HG02981 (cell line): ENCODE results near the gene RABGAP1.
"Not testable (repeated sequence)": the region's sequence is repeated elsewhere in the genome, so short reads cannot be mapped to it uniquely, and the experiment has no call there.

Experiments used
- ATAC-seq: cut with Tn5 transposase; IDR thresholded peaks from one replicate; pipeline ENCODE4 v1.9.1; 2021; ENCODE audit warnings: mild to moderate bottlenecking, moderate library complexity; ENCODE audit not compliant: unreplicated experiment

Gene RABGAP1

GRCh38 chr9:122940749-122941581, at the start of gene RABGAP1:
TSS of gene RABGAP1 (plus strand) at chr9:122941020. CDS start at chr9:122957060, 16,040 bp downstream.
- ATAC-seq = peak; percentile 98

- ATAC-seq = no peak
Observed at GRCh38 chr9:122897969-122898368, 42.9 kb upstream of the RABGAP1 start.

- ATAC-seq = no peak
Observed at GRCh38 chr9:122900791-122901190, 40.0 kb upstream of the RABGAP1 start.

- ATAC-seq = peak; percentile 20
Observed at GRCh38 chr9:122904466-122904822, 36.4 kb upstream of the RABGAP1 start.

DNA sequence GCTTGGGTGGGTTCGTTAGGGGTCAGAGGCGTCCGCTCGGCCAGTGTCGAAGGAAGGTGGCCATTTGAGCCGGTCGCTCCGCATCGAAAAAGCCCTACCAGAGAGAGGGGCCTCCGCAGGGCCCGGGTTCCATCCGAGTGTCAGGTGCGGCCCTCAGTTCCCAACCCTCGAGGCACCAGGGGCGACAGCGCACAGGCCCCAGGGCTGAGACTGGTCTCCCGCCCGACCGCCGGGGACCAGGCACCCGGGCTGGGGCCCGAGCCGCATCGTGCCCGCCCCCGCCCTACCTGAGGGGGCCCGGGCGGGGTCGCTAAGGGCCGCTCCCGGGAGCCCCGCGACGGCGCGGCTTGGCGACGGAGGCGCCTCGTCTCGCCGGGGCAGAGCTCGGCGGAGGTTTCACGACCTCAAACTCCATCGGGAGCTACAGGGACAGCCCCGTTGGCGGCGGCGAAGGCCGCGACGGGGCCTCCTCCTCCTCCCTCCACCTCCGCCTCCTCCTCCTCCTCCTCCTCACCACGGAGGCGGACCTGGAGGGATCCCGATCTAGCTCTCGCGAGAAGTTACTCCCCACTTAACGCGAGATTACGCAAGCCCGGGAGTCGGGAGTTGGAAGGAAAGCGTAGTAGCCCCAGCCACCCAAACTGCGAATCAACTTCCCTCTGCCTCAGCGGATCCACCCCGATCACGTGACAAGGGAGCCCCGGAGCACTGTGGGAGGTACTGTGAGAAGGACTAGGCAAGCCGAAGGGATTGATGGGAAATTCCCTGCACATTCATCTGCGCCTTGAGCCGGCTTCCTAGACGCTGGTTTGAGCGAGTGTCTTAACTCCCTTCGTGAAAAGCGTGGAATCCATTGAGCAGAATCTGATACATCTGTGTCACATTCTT, 35.8 kb upstream of the RABGAP1 start, which contains the start of gene RC3H2:
TSS of gene RC3H2 (minus strand) at position 537 of the 888 bp plus-strand sequence. CDS start 7,850 bp downstream, outside the sequence.
- peak; percentile 86 for ATAC-seq

GRCh38 chr9:122906122-122906521, 34.7 kb upstream of the RABGAP1 start:
- not testable (repeated sequence) for ATAC-seq

DNA sequence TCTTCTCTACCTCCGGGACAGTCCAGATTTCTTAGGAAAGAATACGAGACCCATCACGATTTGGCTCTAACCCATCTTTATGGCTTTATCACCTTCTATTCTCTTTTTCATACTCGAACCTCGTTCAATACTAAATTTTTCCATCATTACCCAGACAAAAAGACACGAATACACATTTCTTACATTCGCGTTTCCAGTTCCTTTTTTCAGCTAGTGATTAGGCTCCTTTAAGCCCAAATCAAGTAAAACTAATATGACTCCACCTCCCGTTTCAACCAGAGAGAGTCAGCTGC, 28.2 kb upstream of the RABGAP1 start:
- ATAC-seq = no peak

GRCh38 chr9:122912964-122913673, 27.7 kb upstream of the RABGAP1 start, which contains the start of gene ZBTB6:
TSS of gene ZBTB6 (minus strand) at chr9:122913323. CDS start at chr9:122912072, 1,251 bp downstream.
- peak; percentile 98 for ATAC-seq

GRCh38 chr9:122918310-122918709, 22.5 kb upstream of the RABGAP1 start:
- no peak for ATAC-seq

GRCh38 chr9:122922713-122923112, 18.1 kb upstream of the RABGAP1 start:
- ATAC-seq = no peak

DNA sequence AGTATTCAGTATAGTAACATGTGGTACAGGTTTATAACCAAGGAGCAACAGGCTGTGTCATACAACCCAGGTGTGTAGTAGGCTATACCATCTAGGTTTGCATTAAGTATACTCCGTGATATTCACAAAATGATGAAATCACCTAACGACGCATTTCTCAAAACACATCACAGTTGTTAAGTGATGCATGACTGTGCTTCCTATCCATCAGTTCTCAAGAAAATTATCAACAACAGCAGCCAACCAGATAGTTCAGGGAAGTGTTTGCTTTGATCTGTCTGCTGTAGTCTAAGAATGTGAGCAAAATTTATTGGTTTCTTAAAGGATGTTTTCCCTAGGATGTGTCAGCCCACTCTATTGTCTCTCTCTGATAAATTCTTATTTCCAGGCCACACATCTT, 16.9 kb upstream of the RABGAP1 start:
- ATAC-seq = no peak

GRCh38 chr9:122929796-122930354, 10.9 kb upstream of the RABGAP1 start:
- no peak for ATAC-seq

- no peak for ATAC-seq
Observed at GRCh38 chr9:122930541-122931225, 10.1 kb upstream of the RABGAP1 start.

DNA sequence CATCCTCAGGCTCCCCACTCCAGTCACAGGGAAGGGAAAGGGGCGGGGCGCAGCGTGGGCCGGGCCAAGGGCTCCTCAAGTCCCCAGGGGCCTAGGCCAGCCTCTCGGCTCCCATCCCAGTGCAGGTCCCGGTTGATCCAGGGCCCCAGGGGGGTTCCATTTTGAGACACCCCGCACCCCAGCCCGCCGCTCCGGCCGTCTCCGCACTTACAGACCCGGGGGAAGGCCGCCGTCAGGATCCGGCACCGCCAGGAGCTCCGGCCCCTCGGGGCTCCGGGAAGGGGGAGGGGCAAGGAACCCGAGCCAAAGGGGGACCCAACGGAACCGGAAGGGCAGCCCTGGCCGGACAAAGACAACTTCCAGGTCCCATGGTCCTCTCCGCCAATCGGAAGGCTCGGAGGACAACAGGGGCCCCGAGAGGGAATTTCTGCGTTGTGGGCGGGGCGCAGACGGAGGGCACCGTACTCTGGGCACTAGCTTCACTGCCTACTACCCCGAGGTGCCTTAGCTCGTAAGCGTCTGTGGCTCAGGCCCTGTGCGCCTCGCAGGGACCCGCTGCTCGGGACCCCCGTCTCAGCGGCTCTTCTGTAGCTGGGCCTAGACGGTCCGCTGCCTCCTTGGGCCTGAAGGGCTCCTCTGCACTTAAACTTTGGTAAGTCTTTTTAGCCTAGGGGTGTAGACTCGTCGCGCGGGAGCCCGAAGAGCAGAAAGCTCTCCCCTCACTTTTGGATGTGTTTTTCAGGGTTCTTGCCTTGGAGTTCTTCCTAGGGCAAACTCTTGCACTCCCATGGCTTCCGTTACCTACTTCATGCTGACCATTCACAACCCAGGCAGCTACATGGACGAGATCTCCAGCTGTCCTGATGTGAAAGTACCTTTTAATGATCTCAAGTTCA, 9.3 kb upstream of the RABGAP1 start, which contains the start of gene ZBTB26:
TSS of gene ZBTB26 (minus strand) at position 287 of the 896 bp plus-strand sequence. CDS start 11,578 bp downstream, outside the sequence.
- ATAC-seq = peak; percentile 95

DNA sequence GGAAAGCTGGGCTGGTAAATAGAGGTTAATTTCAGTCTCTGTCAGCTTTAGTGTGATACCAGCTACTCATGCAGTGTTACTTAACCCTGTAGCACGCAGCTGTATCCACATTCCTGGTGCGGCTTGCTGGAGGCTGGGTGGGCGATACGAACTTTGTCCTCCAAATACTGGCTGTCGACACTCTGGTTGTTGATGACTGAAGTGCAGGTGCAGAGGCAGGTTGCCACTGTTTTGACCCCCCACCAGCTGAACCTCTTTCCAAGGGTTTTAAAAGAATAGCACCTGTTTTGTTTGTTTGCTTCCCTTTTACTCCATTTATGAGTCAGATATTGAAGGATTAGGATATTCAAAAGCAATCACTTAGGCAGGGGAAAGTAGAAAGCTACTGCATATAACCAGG, 4.4 kb upstream of the RABGAP1 start:
- no peak for ATAC-seq

DNA sequence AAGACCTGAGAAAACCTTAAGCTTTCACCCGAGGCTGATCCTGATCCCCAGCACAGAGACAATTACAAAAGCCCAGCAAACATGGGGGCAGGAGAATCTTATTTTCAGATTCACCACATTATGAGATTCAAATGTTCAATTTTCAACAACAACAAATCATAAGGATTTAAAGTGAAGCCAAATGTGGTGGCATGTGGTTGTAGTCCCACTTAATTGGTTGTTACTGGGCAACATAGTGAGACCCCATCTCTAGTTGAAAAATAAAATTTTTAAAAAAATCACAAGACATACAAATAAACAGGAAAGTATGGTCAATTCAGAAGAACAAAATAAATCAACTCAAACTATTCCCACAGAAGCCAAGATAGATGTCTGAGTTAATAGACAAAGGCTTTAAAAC, 3.9 kb upstream of the RABGAP1 start:
- no peak for ATAC-seq

GRCh38 chr9:122939601-122940000, 1.2 kb upstream of the RABGAP1 start:
- no peak for ATAC-seq

DNA sequence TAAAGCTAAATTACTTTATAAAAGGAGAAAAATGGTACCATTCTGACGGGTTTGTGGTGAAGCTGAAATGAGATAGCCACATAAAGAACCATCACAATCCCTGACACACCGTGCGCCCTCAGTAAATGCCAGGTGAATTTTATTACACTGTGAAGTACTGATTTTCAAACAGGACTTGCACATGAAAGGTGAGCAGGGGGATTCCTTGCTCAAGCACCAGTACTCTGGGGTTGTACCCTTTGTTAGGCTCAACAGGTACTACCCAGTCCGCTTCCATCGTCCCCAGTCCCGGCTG, 419 bp upstream of the RABGAP1 start:
- no peak for ATAC-seq

DNA sequence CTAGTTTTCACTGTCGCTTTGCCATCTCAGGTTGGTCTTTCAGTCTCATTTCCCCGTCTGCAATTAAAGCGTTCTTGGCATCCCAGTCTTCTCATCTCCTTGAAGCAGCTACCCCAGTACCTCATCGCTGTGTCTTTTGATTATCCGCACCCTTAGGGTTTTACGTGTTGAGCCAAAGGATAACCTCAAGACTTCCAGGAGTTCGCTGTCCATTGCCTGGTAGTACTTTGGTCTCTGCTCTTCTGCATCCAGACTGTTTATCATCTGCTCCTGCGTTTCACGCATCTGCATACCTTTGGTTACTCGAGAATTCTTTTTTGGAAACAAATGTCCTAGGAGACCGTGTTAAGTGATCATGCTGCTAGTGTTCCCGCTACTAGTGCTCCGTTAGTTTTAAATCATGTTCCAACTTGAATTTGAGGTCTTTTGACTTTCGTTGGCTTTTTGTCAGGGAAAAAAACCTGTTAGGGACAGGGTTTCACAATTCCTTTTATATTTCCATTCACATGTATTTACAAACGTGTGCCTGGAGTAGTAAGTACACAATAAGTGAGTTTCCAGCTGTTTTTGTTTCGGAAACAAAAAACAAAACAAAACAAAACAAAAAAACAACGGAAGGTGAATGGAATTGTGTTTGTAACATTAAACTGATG, 888 bp downstream of the RABGAP1 start:
- no peak for ATAC-seq
